ENCODE results near the gene SORBS2.

The SORBS2 gene

DNA sequence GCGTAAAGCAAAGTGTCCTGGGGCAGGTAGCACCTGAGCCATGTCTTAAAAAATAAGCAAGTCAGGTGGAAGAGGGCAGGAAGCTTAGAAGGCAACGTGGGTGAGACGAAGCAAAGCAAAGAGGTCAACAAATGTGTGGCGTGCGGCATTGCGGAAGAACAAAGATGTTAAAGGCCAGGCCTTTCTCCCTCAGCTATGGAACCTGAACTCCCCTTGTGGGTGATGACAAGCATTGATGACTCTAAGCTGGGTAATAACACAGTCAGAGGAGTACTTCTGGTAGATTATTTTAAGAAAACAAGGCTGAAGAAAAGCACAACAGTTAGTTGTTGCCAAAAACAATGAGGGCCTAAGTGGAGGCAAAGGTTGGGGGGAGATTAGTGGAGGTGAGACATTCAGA lies 29.0 kb upstream of the SORBS2 start:
- H3K4me3 ChIP-seq (ENCODE audit: low read depth, low read length), result no peak overlapping the region
- TF ChIP-seq, protein P1, sequence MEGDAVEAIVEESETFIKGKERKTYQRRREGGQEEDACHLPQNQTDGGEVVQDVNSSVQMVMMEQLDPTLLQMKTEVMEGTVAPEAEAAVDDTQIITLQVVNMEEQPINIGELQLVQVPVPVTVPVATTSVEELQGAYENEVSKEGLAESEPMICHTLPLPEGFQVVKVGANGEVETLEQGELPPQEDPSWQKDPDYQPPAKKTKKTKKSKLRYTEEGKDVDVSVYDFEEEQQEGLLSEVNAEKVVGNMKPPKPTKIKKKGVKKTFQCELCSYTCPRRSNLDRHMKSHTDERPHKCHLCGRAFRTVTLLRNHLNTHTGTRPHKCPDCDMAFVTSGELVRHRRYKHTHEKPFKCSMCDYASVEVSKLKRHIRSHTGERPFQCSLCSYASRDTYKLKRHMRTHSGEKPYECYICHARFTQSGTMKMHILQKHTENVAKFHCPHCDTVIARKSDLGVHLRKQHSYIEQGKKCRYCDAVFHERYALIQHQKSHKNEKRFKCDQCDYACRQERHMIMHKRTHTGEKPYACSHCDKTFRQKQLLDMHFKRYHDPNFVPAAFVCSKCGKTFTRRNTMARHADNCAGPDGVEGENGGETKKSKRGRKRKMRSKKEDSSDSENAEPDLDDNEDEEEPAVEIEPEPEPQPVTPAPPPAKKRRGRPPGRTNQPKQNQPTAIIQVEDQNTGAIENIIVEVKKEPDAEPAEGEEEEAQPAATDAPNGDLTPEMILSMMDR (IDR thresholded peaks at IDR 0.05; ENCODE audit: low read depth, low read length, missing control alignments), result no peak
- no peak for DNase-seq

DNA sequence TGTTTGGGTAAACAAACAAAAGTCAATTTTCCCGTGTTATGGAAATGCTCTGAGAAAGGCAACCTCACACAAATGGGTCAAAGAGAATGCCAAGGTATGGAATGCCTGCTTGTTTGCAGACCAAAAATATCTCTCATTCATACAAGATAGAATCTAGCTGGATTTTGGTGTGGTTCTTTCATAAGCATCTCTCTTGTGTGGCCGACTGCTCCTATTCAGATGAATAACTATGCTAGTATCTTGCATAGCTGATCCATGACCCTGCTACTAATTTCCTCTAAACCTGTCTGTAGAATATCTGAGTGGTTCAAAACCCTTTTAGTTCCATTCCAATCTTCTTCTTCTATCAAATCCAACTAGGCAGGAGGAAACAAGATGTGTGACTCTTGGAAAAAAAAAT lies 28.2 kb upstream of the SORBS2 start:
- TF ChIP-seq, protein P1 (IDR thresholded peaks at IDR 0.05; ENCODE audit: low read depth, low read length, missing control alignments), result no peak
- DNase-seq, result peak; percentile 15
- Histone ChIP-seq H3K27ac (peak overlapping the region; percentile 99), H3K27me3 (replicated peaks) (no peaks in the 10 kb centered on the region), H3K4me3 (ENCODE audit: low read depth, low read length) (no peak overlapping the region), H3K36me3 (replicated peaks) (no peaks in the 10 kb centered on the region)
- in situ Hi-C loops (cut with HindIII; ENCODE audit: low pct_ligation_motif_present, low sequenced_read_pairs), result no loop called here

More for the DNA sequence above, 29.0 kb upstream of the SORBS2 start:
- Histone ChIP-seq H3K27ac (peak overlapping the region; percentile 99), H3K36me3 (replicated peaks) (no peaks in the 10 kb centered on the region), H3K27me3 (replicated peaks) (no peaks in the 10 kb centered on the region)
- in situ Hi-C loops (cut with HindIII; ENCODE audit: low pct_ligation_motif_present, low sequenced_read_pairs), result no loop called here

DNA sequence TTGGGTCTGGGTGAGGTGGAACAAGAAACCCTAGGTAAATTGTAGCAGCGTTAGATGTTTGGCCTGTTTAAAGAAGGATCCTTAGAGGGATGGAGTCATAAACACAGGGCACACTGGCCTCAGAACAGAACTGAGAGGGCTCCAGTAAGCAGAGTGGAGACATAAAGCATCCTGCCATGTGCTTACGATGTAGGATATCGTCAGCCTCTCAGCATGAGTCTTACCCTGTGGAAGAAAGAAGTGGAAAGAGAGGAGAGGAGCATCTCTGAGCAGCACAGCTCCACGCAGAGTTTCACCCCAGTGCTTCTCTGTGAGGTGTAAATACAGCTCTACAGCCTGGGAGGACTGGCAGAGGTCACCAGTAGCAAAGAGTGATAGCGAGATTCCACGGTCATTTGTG lies 27.8 kb upstream of the SORBS2 start:
- DNase-seq, result peak; percentile 52
- Histone ChIP-seq H3K27me3 (replicated peaks) (no peaks in the 10 kb centered on the region), H3K27ac (peak overlapping the region; percentile 99), H3K36me3 (replicated peaks) (no peaks in the 10 kb centered on the region), H3K4me3 (ENCODE audit: low read depth, low read length) (no peak overlapping the region)
- in situ Hi-C loops (cut with HindIII; ENCODE audit: low pct_ligation_motif_present, low sequenced_read_pairs), result no loop called here
- TF ChIP-seq, protein P1 (IDR thresholded peaks at IDR 0.05; ENCODE audit: low read depth, low read length, missing control alignments), result no peak

DNA sequence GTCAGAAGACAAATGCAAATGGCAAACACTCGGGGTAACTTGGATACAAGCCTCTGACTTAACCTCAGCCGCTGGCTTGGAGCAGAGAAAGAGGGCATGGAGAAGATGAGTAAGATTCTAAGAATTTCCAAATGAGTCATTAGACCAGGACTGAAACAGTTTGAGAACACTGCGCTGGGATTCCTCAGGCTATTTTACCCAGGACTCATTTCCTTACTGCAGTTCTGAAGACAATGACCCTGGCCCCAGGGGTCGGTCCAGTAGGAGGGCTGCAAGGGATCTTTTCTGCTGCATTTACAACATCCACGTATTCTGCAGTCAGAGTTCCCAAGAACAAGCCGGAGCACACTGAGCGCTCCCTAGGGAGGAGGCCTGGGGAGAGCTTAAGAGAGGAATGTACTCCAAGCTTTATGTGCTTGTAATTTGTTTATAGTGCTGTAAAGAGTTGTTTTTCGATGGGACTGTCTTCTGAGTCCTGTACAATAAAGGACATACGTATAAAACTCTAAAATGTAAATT lies 27.3 kb upstream of the SORBS2 start:
- in situ Hi-C loops (cut with HindIII; ENCODE audit: low pct_ligation_motif_present, low sequenced_read_pairs), result no loop called here
- no peak overlapping the region for H3K4me3 ChIP-seq (ENCODE audit: low read depth, low read length)
- H3K27ac ChIP-seq, result peak overlapping the region; percentile 99
- H3K27me3 ChIP-seq (replicated peaks), result no peaks in the 10 kb centered on the region
- DNase-seq, result peak; percentile 98
- TF ChIP-seq, protein P1 (IDR thresholded peaks at IDR 0.05; ENCODE audit: low read depth, low read length, missing control alignments), result no peak
- H3K36me3 ChIP-seq (replicated peaks), result no peaks in the 10 kb centered on the region

DNA sequence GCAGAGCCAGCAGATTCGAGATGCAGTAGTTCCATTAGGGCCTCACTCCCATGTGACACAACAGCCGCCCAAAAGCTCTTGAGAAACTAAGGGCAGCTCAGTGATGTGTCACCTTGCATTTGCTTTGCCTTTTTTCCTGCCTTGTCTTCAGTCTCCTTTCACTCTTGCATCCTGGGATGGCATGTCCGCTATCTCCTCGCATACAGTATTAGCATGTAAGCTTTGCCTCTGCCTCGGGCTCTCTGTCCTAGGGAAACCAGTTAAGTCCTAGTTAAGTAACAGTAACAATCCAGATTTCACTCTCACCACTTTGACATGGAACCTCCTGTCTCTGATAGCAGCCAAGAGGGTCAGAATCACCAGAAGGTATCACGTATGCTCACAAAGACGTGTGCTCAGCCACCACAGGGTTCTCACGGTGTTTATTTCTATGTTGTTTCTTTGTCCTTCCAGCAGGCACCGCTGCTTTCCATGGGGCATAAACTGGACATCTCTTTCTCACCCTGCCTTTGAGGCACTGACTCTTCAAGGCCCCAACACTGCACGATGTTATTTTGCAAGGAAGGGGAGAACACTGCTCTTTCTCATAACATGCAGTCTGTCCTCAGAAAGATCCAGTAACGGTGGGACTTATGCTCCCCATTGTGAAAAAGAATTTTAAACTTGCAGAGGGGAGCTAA lies 26.7 kb upstream of the SORBS2 start:
- no peak overlapping the region for H3K4me3 ChIP-seq (ENCODE audit: low read depth, low read length)
- H3K36me3 ChIP-seq (replicated peaks), result no peaks in the 10 kb centered on the region
- H3K27ac ChIP-seq, result peak overlapping the region; percentile 99
- TF ChIP-seq, protein P1 (IDR thresholded peaks at IDR 0.05; ENCODE audit: low read depth, low read length, missing control alignments), result peak; percentile 54
- H3K27me3 ChIP-seq (replicated peaks), result no peaks in the 10 kb centered on the region
- in situ Hi-C loops (cut with HindIII; ENCODE audit: low pct_ligation_motif_present, low sequenced_read_pairs), result no loop called here
- DNase-seq, result peak; percentile 75

DNA sequence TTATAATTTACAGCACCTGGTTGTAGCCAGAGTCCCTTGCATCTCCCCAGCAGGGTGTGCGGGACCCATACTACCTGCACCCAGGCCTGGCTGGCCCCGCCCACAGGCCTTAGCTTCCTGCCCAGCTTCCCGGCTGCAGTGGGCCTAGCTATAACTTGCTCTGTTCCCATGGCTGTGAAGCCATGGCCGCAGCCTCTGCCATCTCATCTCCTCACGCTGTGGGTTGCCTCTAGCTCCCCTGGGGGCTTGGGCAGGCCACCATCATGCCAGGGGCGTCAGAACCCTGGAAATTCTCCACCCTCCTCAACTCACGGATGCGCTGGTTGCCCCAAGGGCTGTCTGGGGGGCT lies 26.1 kb upstream of the SORBS2 start:
- in situ Hi-C loops (cut with HindIII; ENCODE audit: low pct_ligation_motif_present, low sequenced_read_pairs), result no loop called here
- Histone ChIP-seq H3K27ac (peak overlapping the region; percentile 99), H3K4me3 (ENCODE audit: low read depth, low read length) (no peak overlapping the region), H3K27me3 (replicated peaks) (no peaks in the 10 kb centered on the region), H3K36me3 (replicated peaks) (no peaks in the 10 kb centered on the region)
- DNase-seq, result no peak
- TF ChIP-seq, protein P1 (IDR thresholded peaks at IDR 0.05; ENCODE audit: low read depth, low read length, missing control alignments), result no peak

Measured in brain microvascular endothelial cell (primary cell).